ENCODE results near the gene CRYAA.

- TF ChIP-seq EP300 (IDR thresholded peaks at IDR 0.05) (no peak), CTCF (IDR thresholded peaks at IDR 0.05) (no peak), POLR2AphosphoS5 (IDR thresholded peaks at IDR 0.05) (no peak), POLR2A (IDR thresholded peaks at IDR 0.05) (no peak)
Observed at GRCh38 chr21:43190951-43191350, 22.1 kb downstream of the CRYAA start.

Measured in suprapubic skin (tissue), 4 donors.